Measurements from ENCODE around the gene CAPZA1. TPM values are rescaled to one million over a fixed set of nuclear protein-coding genes. Genes with fewer than 3 reads are reported as not detected.

CAPZA1 gene
- total RNA-seq, 1 experiment from 2014 or later: 108 TPM

GRCh38 chr1:112688781-112689193, 69.2 kb downstream of the CAPZA1 start:
- Histone ChIP-seq H3K4ac (ENCODE audit: low read depth, low read length) (no peak overlapping the region), H2BK20ac (ENCODE audit: low read depth, low read length, poor library complexity, severe bottlenecking) (no peak overlapping the region), H3K18ac (ENCODE audit: insufficient read length, low read depth, low read length) (no peak overlapping the region), H3K79me1 (ENCODE audit: insufficient read depth, low read depth, low read length, poor library complexity, severe bottlenecking) (no peaks in the 10 kb centered on the region), H3K9me3 (ENCODE audit: control insufficient read depth, low read depth, low read length) (no peaks in the 10 kb centered on the region), H3K56ac (ENCODE audit: insufficient read length, low read depth, low read length) (no peak overlapping the region), H4K8ac (replicated peaks; ENCODE audit: insufficient read length, low read depth, low read length) (no peak overlapping the region), H3K23me2 (ENCODE audit: insufficient read length, low read depth, low read length, poor library complexity, severe bottlenecking) (no peaks in the 10 kb centered on the region), H3K79me2 (ENCODE audit: insufficient read depth, low read length) (no peaks in the 10 kb centered on the region), H2BK120ac (ENCODE audit: low read depth, low read length, poor library complexity, severe bottlenecking) (no peak overlapping the region), H3K4me1 (ENCODE audit: insufficient read depth, low read length) (no peaks in the 10 kb centered on the region), H3T11ph (ENCODE audit: low read length) (no peak overlapping the region), H2BK5ac (ENCODE audit: insufficient read length, low read length) (no peak overlapping the region), H4K20me1 (ENCODE audit: control insufficient read depth, insufficient read depth, insufficient read length) (no peaks in the 10 kb centered on the region), H3K27me3 (ENCODE audit: insufficient read depth, low read length) (no peaks in the 10 kb centered on the region), H3K23ac (ENCODE audit: insufficient read length, low read depth, low read length) (no peak overlapping the region), H2BK15ac (ENCODE audit: low read depth, low read length) (no peak overlapping the region), H4K91ac (ENCODE audit: insufficient read length, low read depth, low read length) (no peak overlapping the region), H2BK12ac (ENCODE audit: insufficient read length, low read depth, low read length) (no peak overlapping the region), H2AK5ac (ENCODE audit: insufficient read length, low read length) (no peak overlapping the region), H3K14ac (ENCODE audit: insufficient read depth, low read length) (no peak overlapping the region; the same call in 1 of the 2 replicates), H2AFZ (ENCODE audit: low read length) (no peak overlapping the region), H3K4me2 (ENCODE audit: insufficient read depth, insufficient read length, low read length) (no peak overlapping the region), H3K9ac (ENCODE audit: extremely low read depth, insufficient read length, low read length) (no peak overlapping the region), H4K5ac (ENCODE audit: insufficient read length, low read depth, low read length) (no peak overlapping the region), H3K27ac (ENCODE audit: insufficient read length, low read depth, low read length) (no peak overlapping the region)
- no peak for DNase-seq
- no peak for TF ChIP-seq CTCF (conservative IDR thresholded peaks at IDR 0.05)
- no peaks in the 10 kb centered on the region for H3K27me3 Mint-ChIP-seq (ENCODE audit: low read depth)
- peaks cover 17 to 38% (median 36%) of the 10 kb centered on the region in 3 experiments; a peak in 6 of 7 replicates for H3K36me3 Mint-ChIP-seq (ENCODE audit: insufficient read depth in 1 of 3, low read depth in 3 of 3)
- peak overlapping the region in 1 of 3 experiments; percentile 5; a peak in 3 of 7 replicates for H3K27ac Mint-ChIP-seq
- peaks cover 12 to 13% of the 10 kb centered on the region in 2 experiments for H3K4me1 Mint-ChIP-seq
- no peak overlapping the region for H3K4me3 Mint-ChIP-seq
- no CpG with 5 or more reads among the region's 13 CpGs for WGBS (ENCODE audit: extremely low coverage, insufficient read length, low lambda C conversion rate)
- no peaks in the 10 kb centered on the region for H3K9me3 Mint-ChIP-seq

Data from H9 (cell line).